ENCODE measurements around the gene TMEM95.

GRCh38 chr17:7380855-7381683 is 26.1 kb downstream of the TMEM95 start, which contains the start of gene TNK1:
- TF ChIP-seq CTCF (optimal IDR thresholded peaks at IDR 0.05 in 1 of 3, IDR thresholded peaks at IDR 0.05 in 1 of 3, conservative IDR thresholded peaks at IDR 0.05 in 1 of 3; ENCODE audit: extremely low read depth in 1 of 3, insufficient read depth in 2 of 3, low read length in 3 of 3): no peak
- no peak for TF ChIP-seq EZH2 (IDR thresholded peaks at IDR 0.05; ENCODE audit: low read length)

Measured in keratinocyte (primary cell).